Brain pericyte (primary cell): Measurements from ENCODE around the gene SBF1.

Source experiments
- DNase-seq: peaks from one replicate; pipeline ENCODE4 v3.0.0-alpha.2; 2012; ENCODE audit warnings: low read depth, low spot score

The SBF1 gene

DNA sequence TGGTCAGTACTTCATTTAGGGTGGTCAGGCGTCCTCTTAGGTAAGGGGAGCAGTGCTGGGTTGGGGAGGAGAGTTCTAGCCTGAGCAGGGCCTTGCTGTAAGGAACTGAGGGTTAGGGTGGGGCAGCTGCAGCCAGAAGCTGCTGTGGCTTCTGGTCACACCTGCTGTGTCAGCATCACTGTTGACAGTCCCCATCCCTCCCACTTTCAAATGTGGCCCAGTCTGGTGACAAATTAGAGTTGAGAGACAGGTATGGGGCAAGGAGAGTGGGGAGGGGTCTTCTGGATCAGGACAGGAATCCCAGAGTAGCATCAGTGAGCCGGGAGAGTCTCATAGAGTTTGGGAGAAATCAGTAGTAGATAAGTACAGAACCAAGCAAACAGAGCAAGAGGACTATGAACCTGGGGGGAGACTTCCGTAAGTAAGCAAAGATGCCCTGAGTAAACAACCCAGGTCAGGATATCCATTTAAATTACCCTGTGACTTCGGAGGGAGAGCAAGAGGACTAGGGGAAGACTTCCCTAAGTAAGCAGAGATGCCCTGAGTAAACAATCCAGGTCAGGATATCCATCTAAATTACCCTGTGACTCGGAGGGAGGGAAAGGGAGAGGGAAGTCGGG lies 78.0 kb downstream of the SBF1 start:
- DNase-seq = no peak
